Hepatocyte (in vitro differentiated cells): ENCODE data around the gene SP2.

Experiments
- CTCF ChIP-seq: fragments of 200-600 bp; sonication (generic); IDR thresholded peaks from 2 replicates; pipeline ENCODE4 v1.5.1; 2016; ENCODE audit warnings: antibody characterized with exemption, mild to moderate bottlenecking; ENCODE audit not compliant: poor library complexity
- EZH2 ChIP-seq: fragments of 200-600 bp; sonication (generic); IDR thresholded peaks from 2 replicates; pipeline ENCODE4 v1.6.1; 2016; ENCODE audit warnings: antibody characterized with exemption, mild to moderate bottlenecking, borderline replicate concordance

GRCh38 chr17:47946929-47947397 lies 50.9 kb downstream of the SP2 start:
- TF ChIP-seq CTCF (peak; percentile 76), EZH2 (no peak)
